Measurements from ENCODE around the gene NIPAL3. TPM values are rescaled to one million over a fixed set of nuclear protein-coding genes. Genes with fewer than 3 reads are reported as not detected.
A peak's percentile ranks its signal among the peaks of the same experiment; 100 is the strongest.

NIPAL3 gene
- total and polyA plus RNA-seq, 2 donors from 2014 or later: 13.5 to 46.4 TPM

- Histone ChIP-seq H3K36me3 (ENCODE audit: control insufficient read depth in 2 of 3, insufficient read depth in 3 of 3, low read length in 3 of 3) (no peaks in the 10 kb centered on the region), H3K27ac (ENCODE audit: low read depth in 2 of 2, low read length in 2 of 2) (peak overlapping the region; percentile 49 to 60), H3K9me3 (ENCODE audit: control insufficient read depth in 2 of 3, insufficient read depth in 1 of 3, low read length in 3 of 3) (no peaks in the 10 kb centered on the region), H3K27me3 (ENCODE audit: control insufficient read depth, insufficient read depth, low read length) (no peaks in the 10 kb centered on the region), H3K4me1 (ENCODE audit: control insufficient read depth in 2 of 3, insufficient read depth in 2 of 3, low read depth in 1 of 3, low read length in 3 of 3) (peaks cover 0 to 6% (median 0%) of the 10 kb centered on the region in 3 donors), H3K9ac (ENCODE audit: low read length in 3 of 3) (peak overlapping the region; percentile 34 to 80 (median 57)), H3K4me3 (ENCODE audit: low read length in 3 of 3) (peak overlapping the region; percentile 65 to 70 (median 67))
- intact Hi-C loops (cut with DNase I): no loop called here
- no peak for TF ChIP-seq CTCF (IDR thresholded peaks at IDR 0.05; ENCODE audit: borderline replicate concordance, extremely low read depth, insufficient read depth)
- FAIRE-seq: no peak
- peak; percentile 72 to 92 (median 78) for DNase-seq
These were observed 86.6 kb downstream of the NIPAL3 start for GRCh38 chr1:24502065-24502708.

DNA sequence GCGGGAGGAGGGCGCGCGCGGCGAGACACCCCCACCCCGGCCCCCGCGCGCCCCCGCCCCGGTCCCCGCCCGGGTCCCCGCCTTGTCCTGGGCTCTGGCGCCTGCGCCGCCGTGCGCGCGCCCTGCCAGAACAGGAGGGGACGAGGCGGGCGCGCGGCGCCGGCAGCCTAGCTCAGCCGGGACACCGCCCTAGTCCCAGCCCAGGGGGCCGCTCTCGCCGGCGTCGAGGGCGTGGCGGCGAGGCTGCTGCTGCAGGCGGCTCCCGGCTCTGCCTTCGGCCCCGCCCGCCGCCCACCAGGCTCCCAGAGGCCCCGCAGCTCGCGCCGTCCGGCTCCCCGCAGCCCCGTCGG lies 87.1 kb downstream of the NIPAL3 start, which contains the start of gene RCAN3:
Gene RCAN3, plus strand, starts transcription at position 128 of the 350 bp plus-strand sequence. CDS start 11,537 bp downstream, outside the sequence.
- FAIRE-seq (no peak), DNase-seq (peak; percentile 84 to 97 (median 90))
- H3K4me3 ChIP-seq (ENCODE audit: low read length in 3 of 3): peak within 1 kb of the TSS; percentile 65 to 70 (median 67)
- H3K27me3 ChIP-seq (ENCODE audit: control insufficient read depth, insufficient read depth, low read length): no peaks in the 10 kb centered on the region
- no peaks in the 10 kb centered on the region for H3K9me3 ChIP-seq (ENCODE audit: control insufficient read depth in 2 of 3, insufficient read depth in 1 of 3, low read length in 3 of 3)
- TF ChIP-seq CTCF (IDR thresholded peaks at IDR 0.05; ENCODE audit: borderline replicate concordance, extremely low read depth, insufficient read depth): no peak
- H3K36me3 ChIP-seq (ENCODE audit: control insufficient read depth in 2 of 3, insufficient read depth in 3 of 3, low read length in 3 of 3): no peaks in the 10 kb centered on the region
- peaks cover 0 to 6% (median 0%) of the 10 kb centered on the region in 3 donors for H3K4me1 ChIP-seq (ENCODE audit: control insufficient read depth in 2 of 3, insufficient read depth in 2 of 3, low read depth in 1 of 3, low read length in 3 of 3)
- intact Hi-C loops (cut with DNase I): no loop called here
- H3K27ac ChIP-seq (ENCODE audit: low read depth in 2 of 2, low read length in 2 of 2): peak within 1 kb of the TSS; percentile 49 to 60
- H3K9ac ChIP-seq (ENCODE audit: low read length in 3 of 3): peak within 1 kb of the TSS; percentile 34 to 80 (median 57)

DNA sequence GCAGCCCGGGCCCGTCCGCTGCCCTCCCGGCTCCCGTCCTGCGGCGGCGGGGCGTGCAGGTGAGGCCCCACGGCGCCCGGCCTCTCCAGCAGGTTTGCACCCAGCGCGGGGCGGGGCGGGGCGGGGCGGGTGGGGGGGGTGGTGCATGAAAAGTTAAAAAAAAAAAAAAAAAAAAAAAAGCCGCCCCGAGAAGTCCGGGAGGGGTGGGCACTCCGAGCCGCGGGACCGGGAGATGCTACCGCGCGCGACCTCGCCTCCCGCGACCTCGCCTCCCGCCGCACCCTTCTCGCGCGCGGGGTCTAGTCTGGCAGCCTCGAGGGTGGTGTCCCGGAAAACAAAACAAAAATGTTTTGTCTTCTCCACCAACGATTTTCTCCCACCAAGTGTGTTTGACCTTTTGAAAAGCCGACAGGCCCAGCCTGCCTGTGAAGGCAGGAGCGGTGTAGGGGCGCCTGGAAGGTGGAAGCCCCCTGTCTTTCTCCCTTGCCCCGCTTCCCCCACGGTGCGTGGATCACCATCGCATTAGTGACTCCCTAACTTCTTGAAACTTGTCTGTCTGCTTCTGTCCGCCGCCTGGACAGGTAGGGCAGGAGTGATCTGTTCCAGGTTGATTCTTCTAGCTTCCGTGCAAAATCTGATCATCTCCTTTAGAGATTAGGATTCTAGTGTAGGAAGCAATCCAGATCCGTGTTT lies 87.6 kb downstream of the NIPAL3 start:
- peak in 1 of 5 donors; percentile 55 for DNase-seq

More for the DNA sequence above, 87.6 kb downstream of the NIPAL3 start:
- Histone ChIP-seq H3K36me3 (ENCODE audit: control insufficient read depth in 2 of 3, insufficient read depth in 3 of 3, low read length in 3 of 3) (no peaks in the 10 kb centered on the region), H3K4me1 (ENCODE audit: control insufficient read depth in 2 of 3, insufficient read depth in 2 of 3, low read depth in 1 of 3, low read length in 3 of 3) (peaks cover 0 to 6% (median 0%) of the 10 kb centered on the region in 3 donors), H3K27me3 (ENCODE audit: control insufficient read depth, insufficient read depth, low read length) (no peaks in the 10 kb centered on the region), H3K9me3 (ENCODE audit: control insufficient read depth in 2 of 3, insufficient read depth in 1 of 3, low read length in 3 of 3) (no peaks in the 10 kb centered on the region), H3K4me3 (ENCODE audit: low read length in 3 of 3) (peak overlapping the region; percentile 40 to 64 (median 56)), H3K27ac (ENCODE audit: low read depth in 2 of 2, low read length in 2 of 2) (no peak overlapping the region), H3K9ac (ENCODE audit: low read length in 3 of 3) (peak overlapping the region in 2 of 3 donors; percentile 34 to 65)
- no peak for TF ChIP-seq CTCF (IDR thresholded peaks at IDR 0.05; ENCODE audit: borderline replicate concordance, extremely low read depth, insufficient read depth)
- no peak for FAIRE-seq
- intact Hi-C loops (cut with DNase I): no loop called here
